OCI-LY3 (cell line): Measurements from ENCODE around the gene ANK3.

Source experiments
- H2AFZ ChIP-seq: fragments of 200-600, 300-600 bp; shearing (Covaris generic); 2 replicates; pipeline ENCODE4 v1.6.0; 2014; ENCODE audit warnings: antibody characterized with exemption, low read depth, low read length
- H3K27ac ChIP-seq: fragments of 200-600, 300-600 bp; sonication (generic); 2 replicates; pipeline ENCODE4 v1.5.1; 2014; ENCODE audit warnings: mild to moderate bottlenecking, low read length, moderate library complexity, mixed read lengths
- H3K27me3 ChIP-seq: fragments of 200-600, 300-600 bp; sonication (generic); 2 replicates; pipeline ENCODE4 v1.6.1; 2014; ENCODE audit warnings: low read depth, low read length, mixed read lengths
- H3K36me3 ChIP-seq: fragments of 200-600, 300-600 bp; sonication (generic); replicated peaks from 2 replicates; pipeline ENCODE3; 2014; ENCODE audit warnings: low read depth, low read length, mixed read lengths
- H3K4me1 ChIP-seq: fragments of 300-600, 200-600 bp; sonication (generic); 2 replicates; pipeline ENCODE4 v1.6.1; 2014; ENCODE audit warnings: low read length, mixed read lengths
- H3K4me2 ChIP-seq: fragments of 200-600, 300-600 bp; sonication (generic); 2 replicates; pipeline ENCODE4 v1.6.1; 2014; ENCODE audit warnings: low read length, mixed read lengths
- H3K4me3 ChIP-seq: fragments of 300-600, 200-600 bp; sonication (generic); 2 replicates; pipeline ENCODE4 v1.5.1; 2014; ENCODE audit warnings: antibody characterized with exemption, mild to moderate bottlenecking, low read length, moderate library complexity
- H3K79me2 ChIP-seq: fragments of 300-600, 200-600 bp; shearing (Covaris generic); 2 replicates; pipeline ENCODE4 v1.6.1; 2014; ENCODE audit warnings: mild to moderate bottlenecking, low read length, mixed read lengths
- H3K9ac ChIP-seq: fragments of 300-600, 200-600 bp; shearing (Covaris generic); 2 replicates; pipeline ENCODE4 v1.6.0; 2014; ENCODE audit warnings: mild to moderate bottlenecking, low read length, moderate library complexity
- H3K9me3 ChIP-seq: fragments of 200-600, 300-600 bp; shearing (Covaris generic); 2 replicates; pipeline ENCODE4 v1.6.1; 2014; ENCODE audit warnings: low read length, mixed read lengths; ENCODE audit not compliant: insufficient read depth
- H4K20me1 ChIP-seq: fragments of 200-600, 300-600 bp; sonication (generic); 2 replicates; pipeline ENCODE4 v1.6.1; 2016; ENCODE audit warnings: low read length, mixed read lengths; ENCODE audit not compliant: insufficient read depth
- EZH2phosphoT487 ChIP-seq: fragments of 200-600 bp; shearing (Covaris generic); IDR thresholded peaks from 2 replicates; pipeline ENCODE4 v1.6.1; 2018; ENCODE audit warnings: antibody characterized with exemption, mixed run types, low read depth
- TF ChIP-seq, protein P1 (sequence below): fragments of 200-600, 300-600 bp; sonication (generic); IDR thresholded peaks from 2 replicates; pipeline ENCODE4 v1.5.1; 2014; ENCODE audit warnings: antibody characterized with exemption, low read length, low read depth

The ANK3 gene

GRCh38 chr10:60353519-60354258 lies 36.0 kb downstream of the ANK3 start:
- no peaks in the 10 kb centered on the region for H3K79me2 ChIP-seq
- H3K27ac ChIP-seq = no peak overlapping the region
- no peak overlapping the region for H3K4me3 ChIP-seq
- H3K4me2 ChIP-seq = no peak overlapping the region
- TF ChIP-seq EZH2phosphoT487 = no peak
- TF ChIP-seq, protein P1, sequence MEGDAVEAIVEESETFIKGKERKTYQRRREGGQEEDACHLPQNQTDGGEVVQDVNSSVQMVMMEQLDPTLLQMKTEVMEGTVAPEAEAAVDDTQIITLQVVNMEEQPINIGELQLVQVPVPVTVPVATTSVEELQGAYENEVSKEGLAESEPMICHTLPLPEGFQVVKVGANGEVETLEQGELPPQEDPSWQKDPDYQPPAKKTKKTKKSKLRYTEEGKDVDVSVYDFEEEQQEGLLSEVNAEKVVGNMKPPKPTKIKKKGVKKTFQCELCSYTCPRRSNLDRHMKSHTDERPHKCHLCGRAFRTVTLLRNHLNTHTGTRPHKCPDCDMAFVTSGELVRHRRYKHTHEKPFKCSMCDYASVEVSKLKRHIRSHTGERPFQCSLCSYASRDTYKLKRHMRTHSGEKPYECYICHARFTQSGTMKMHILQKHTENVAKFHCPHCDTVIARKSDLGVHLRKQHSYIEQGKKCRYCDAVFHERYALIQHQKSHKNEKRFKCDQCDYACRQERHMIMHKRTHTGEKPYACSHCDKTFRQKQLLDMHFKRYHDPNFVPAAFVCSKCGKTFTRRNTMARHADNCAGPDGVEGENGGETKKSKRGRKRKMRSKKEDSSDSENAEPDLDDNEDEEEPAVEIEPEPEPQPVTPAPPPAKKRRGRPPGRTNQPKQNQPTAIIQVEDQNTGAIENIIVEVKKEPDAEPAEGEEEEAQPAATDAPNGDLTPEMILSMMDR = no peak
- peaks cover 45% of the 10 kb centered on the region for H3K4me1 ChIP-seq
- peaks cover 13% of the 10 kb centered on the region; the same call in 1 of the 2 replicates for H3K27me3 ChIP-seq
- no peaks in the 10 kb centered on the region for H3K36me3 ChIP-seq
- no peak overlapping the region for H2AFZ ChIP-seq
- H3K9me3 ChIP-seq = peaks cover 8% of the 10 kb centered on the region; the same call in 1 of the 2 replicates
- no peaks in the 10 kb centered on the region; the same call in 1 of the 2 replicates for H4K20me1 ChIP-seq
- no peak overlapping the region for H3K9ac ChIP-seq

DNA sequence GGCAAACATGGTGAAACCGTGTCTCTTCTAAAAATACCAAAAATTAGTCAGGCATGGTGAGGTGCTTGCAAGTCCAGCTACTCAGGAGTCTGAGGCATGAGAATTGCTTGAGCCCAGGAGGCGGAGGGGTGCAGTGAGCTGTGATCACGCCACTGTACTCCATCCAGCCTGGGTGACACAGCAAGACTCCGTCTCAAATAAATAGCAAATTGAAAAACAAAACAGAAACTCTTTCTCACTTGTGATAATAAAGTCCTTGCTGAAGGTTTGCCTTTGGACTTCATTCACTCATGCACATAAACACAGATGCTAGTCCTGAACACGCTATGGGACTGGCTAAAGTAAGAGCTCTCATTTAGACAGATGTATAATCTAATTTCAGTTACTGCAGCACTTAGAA lies 37.6 kb downstream of the ANK3 start:
- no peak overlapping the region for H2AFZ ChIP-seq
- no peaks in the 10 kb centered on the region for H4K20me1 ChIP-seq
- H3K4me1 ChIP-seq = peaks cover 29% of the 10 kb centered on the region
- no peaks in the 10 kb centered on the region for H3K79me2 ChIP-seq
- H3K36me3 ChIP-seq = no peaks in the 10 kb centered on the region
- TF ChIP-seq EZH2phosphoT487 = no peak
- TF ChIP-seq, protein P1 = no peak
- peaks cover 12% of the 10 kb centered on the region; the same call in 1 of the 2 replicates for H3K27me3 ChIP-seq
- H3K27ac ChIP-seq = no peak overlapping the region
- H3K4me2 ChIP-seq = peak overlapping the region; percentile 47; the same call in 1 of the 2 replicates
- peaks cover 8% of the 10 kb centered on the region; the same call in 1 of the 2 replicates for H3K9me3 ChIP-seq
- no peak overlapping the region for H3K9ac ChIP-seq
- H3K4me3 ChIP-seq = no peak overlapping the region

DNA sequence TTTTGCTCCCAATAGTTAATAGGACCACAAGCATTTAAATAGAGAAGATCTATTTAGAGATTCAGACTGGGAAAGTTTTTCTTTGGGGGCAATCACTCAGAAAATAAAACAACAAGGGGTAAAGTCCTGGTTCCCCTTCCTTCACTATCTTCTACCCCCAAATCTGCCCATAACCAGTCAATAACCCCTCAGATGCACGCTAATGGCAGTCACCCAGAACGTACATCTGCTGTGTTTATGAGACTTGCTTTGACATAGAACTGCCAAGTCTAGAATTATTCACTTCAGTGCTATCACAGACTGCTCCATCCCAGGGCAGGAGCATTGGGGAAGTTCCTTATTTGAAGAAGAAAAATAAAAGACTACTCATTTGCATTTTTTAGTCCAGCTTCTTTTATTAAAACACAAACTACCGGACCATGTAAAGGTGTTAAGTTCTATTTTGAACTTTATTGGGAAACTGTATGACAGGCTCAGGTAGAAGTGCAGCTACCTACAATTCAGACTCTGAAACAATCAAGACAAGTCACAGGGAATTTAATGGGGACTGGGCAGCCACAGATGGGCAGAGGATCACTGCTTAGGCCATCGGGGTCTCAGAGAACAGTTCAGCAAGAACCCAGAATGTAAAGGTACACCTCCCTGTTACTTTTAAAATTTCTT lies 38.4 kb downstream of the ANK3 start:
- no peak overlapping the region for H2AFZ ChIP-seq
- H3K9me3 ChIP-seq = peaks cover 8% of the 10 kb centered on the region; the same call in 1 of the 2 replicates
- H3K79me2 ChIP-seq = no peaks in the 10 kb centered on the region
- peaks cover 29% of the 10 kb centered on the region for H3K4me1 ChIP-seq
- H3K27me3 ChIP-seq = peaks cover 9% of the 10 kb centered on the region; the same call in 1 of the 2 replicates
- peak overlapping the region; percentile 29; the same call in 1 of the 2 replicates for H3K4me3 ChIP-seq
- no peak overlapping the region for H3K9ac ChIP-seq
- H3K27ac ChIP-seq = no peak overlapping the region
- no peaks in the 10 kb centered on the region for H4K20me1 ChIP-seq
- TF ChIP-seq, protein P1 = no peak
- TF ChIP-seq EZH2phosphoT487 = no peak
- H3K36me3 ChIP-seq = no peaks in the 10 kb centered on the region
- peak overlapping the region; percentile 47 for H3K4me2 ChIP-seq

- H3K9ac ChIP-seq = no peak overlapping the region
- H3K4me2 ChIP-seq = peak overlapping the region; percentile 47
- H3K9me3 ChIP-seq = peaks cover 8% of the 10 kb centered on the region; the same call in 1 of the 2 replicates
- no peak overlapping the region for H3K27ac ChIP-seq
- no peak overlapping the region for H3K4me3 ChIP-seq
- TF ChIP-seq, protein P1 = no peak
- TF ChIP-seq EZH2phosphoT487 = no peak
- H3K4me1 ChIP-seq = peaks cover 29% of the 10 kb centered on the region
- no peaks in the 10 kb centered on the region for H4K20me1 ChIP-seq
- no peaks in the 10 kb centered on the region for H3K79me2 ChIP-seq
- no peak overlapping the region for H2AFZ ChIP-seq
- H3K36me3 ChIP-seq = no peaks in the 10 kb centered on the region
- 0 out of 2 replicates have a peak, but pooled peaks cover 4% of the 10 kb centered on the region for H3K27me3 ChIP-seq
These were observed 39.3 kb downstream of the ANK3 start for GRCh38 chr10:60350400-60350799.
